ENCODE data around the gene ARHGEF11. TPM values are rescaled to one million over a fixed set of nuclear protein-coding genes. Genes with fewer than 3 reads are reported as not detected.

ARHGEF11 gene
- total and polyA plus RNA-seq, 2 of the 4 experiments (the other 2 are of a cell fraction) = 16.8 to 17.2 TPM

DNA sequence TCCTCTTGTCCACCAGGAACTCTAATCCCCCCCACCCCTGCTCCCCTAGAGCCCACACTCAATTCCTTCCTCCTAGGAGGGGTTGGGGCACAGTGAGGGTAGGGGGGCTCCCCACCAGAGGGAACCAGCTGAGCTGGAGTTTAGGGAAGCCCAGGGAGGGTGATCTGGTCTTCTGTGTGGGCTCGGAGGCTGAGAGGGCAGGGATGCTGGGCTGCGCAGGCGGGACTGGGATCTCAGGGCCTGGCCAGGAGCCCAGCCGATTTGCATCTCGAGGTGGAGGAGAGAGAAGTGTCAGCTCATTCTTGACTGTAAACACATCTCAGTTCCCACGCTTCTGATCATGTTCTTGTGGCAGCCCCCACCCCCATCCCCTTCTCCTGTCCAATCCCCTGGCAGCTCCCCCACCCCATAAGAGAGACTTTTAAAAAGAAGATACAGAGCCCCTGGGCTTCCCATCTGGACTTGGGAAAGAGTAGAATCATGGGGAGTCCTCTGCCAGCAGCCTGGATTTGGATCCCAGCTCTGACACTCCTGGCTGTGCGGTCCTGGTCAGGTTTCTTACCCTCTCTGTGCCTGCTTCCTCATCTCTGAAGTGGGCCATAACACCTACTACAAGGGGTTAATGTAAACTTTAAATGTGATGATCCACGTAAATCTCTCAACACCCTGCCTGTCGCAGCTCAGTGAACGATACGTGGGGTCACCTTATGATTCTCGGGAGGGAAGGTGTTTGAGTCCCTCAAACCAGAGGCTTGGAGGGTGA is 145.4 kb downstream of the ARHGEF11 start:
- Histone ChIP-seq H2BK120ac (ENCODE audit: low read depth, low read length) (peak overlapping the region; percentile 37; the same call in 1 of the 2 replicates), H4K91ac (ENCODE audit: insufficient read depth, low read depth, low read length) (peak overlapping the region; percentile 25), H3K9me3 (ENCODE audit: control insufficient read depth, insufficient read depth, low read length) (no peaks in the 10 kb centered on the region), H3K23ac (ENCODE audit: low read depth, low read length) (no peak overlapping the region), H3K14ac (replicated peaks; ENCODE audit: low read depth, low read length) (0 out of 2 replicates have a peak overlapping the region, but pooled peaks have one; percentile 46), H3K4me2 (ENCODE audit: low read depth, low read length) (no peak overlapping the region), H3K4me1 (ENCODE audit: control insufficient read depth, insufficient read depth, low read length) (peaks cover 43% of the 10 kb centered on the region), H2BK5ac (ENCODE audit: low read depth, low read length, poor library complexity, severe bottlenecking) (no peak overlapping the region), H3K4me3 (ENCODE audit: insufficient read depth, low read depth, low read length) (no peak overlapping the region), H3K79me1 (ENCODE audit: low read depth in 1 of 2, low read length in 2 of 2) (peaks cover 27 to 87% of the 10 kb centered on the region in 2 experiments), H3K56ac (ENCODE audit: extremely low read depth, insufficient read depth, low read length) (no peak overlapping the region), H3K36me3 (ENCODE audit: control insufficient read depth, insufficient read depth, low read length) (no peaks in the 10 kb centered on the region), H3K9me1 (ENCODE audit: insufficient read depth, low read length) (peaks cover 23% of the 10 kb centered on the region), H3K9ac (ENCODE audit: low read depth, low read length) (no peak overlapping the region), H2BK20ac (ENCODE audit: low read depth, low read length) (peak overlapping the region; percentile 48; the same call in 1 of the 2 replicates), H2AFZ (replicated peaks; ENCODE audit: low read length, poor library complexity) (no peak overlapping the region), H3K27ac (ENCODE audit: insufficient read depth, low read length) (no peak overlapping the region), H4K5ac (ENCODE audit: low read depth, low read length) (no peak overlapping the region), H2BK15ac (ENCODE audit: low read depth, low read length) (no peak overlapping the region), H2AK5ac (ENCODE audit: low read depth, low read length) (peak overlapping the region; percentile 68), H3K18ac (ENCODE audit: low read depth, low read length) (no peak overlapping the region), H3K27me3 (ENCODE audit: control insufficient read depth, insufficient read depth, low read length) (no peaks in the 10 kb centered on the region), H4K8ac (ENCODE audit: low read depth in 2 of 2, low read length in 2 of 2) (peak overlapping the region in 1 of 2 experiments; percentile 30; a peak in 2 of 4 replicates), H3K4ac (ENCODE audit: low read depth, low read length) (peak overlapping the region; percentile 96; the same call in 1 of the 2 replicates), H2AK9ac (replicated peaks; ENCODE audit: low read depth, low read length, poor library complexity) (no peak overlapping the region), H4K20me1 (ENCODE audit: insufficient read depth, low read length) (peaks cover 2% of the 10 kb centered on the region; the same call in 1 of the 2 replicates)
- peak; percentile 77 for DNase-seq
- POLR2A ChIA-PET (ENCODE audit: unreplicated experiment) = no interaction called here
- CTCF ChIA-PET = interaction anchor here (0.8 to 1.5 kb wide), 2 partner anchors 11 to 20 kb away, joined by 3 to 4 read pairs; no protein-coding TSS in a partner anchor
- intact Hi-C loops (cut with micrococcal nuclease) = no loop called here
- BruUV-seq (replicated peaks) = no TSS peak
- WGBS, 2 experiments (ENCODE audit: extremely low coverage in 2 of 2, insufficient read length in 1 of 2) = 94% methylated on average over 3 of the region's 12 CpGs; no CpG with 5 or more reads in 1 of the 2 experiments
- dilution Hi-C loops (cut with HindIII; ENCODE audit: low sequenced_read_pairs, unreplicated experiment) = no loop called here
- TF ChIP-seq, protein P1, sequence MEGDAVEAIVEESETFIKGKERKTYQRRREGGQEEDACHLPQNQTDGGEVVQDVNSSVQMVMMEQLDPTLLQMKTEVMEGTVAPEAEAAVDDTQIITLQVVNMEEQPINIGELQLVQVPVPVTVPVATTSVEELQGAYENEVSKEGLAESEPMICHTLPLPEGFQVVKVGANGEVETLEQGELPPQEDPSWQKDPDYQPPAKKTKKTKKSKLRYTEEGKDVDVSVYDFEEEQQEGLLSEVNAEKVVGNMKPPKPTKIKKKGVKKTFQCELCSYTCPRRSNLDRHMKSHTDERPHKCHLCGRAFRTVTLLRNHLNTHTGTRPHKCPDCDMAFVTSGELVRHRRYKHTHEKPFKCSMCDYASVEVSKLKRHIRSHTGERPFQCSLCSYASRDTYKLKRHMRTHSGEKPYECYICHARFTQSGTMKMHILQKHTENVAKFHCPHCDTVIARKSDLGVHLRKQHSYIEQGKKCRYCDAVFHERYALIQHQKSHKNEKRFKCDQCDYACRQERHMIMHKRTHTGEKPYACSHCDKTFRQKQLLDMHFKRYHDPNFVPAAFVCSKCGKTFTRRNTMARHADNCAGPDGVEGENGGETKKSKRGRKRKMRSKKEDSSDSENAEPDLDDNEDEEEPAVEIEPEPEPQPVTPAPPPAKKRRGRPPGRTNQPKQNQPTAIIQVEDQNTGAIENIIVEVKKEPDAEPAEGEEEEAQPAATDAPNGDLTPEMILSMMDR (conservative IDR thresholded peaks at IDR 0.05; ENCODE audit: low read depth, low read length) = no peak
- TF ChIP-seq RCOR1 (IDR thresholded peaks at IDR 0.05; ENCODE audit: insufficient replicate concordance, low read length) (no peak), FOS (IDR thresholded peaks at IDR 0.05; ENCODE audit: low read depth, low read length) (no peak), RFX5 (IDR thresholded peaks at IDR 0.05; ENCODE audit: low read depth, low read length) (no peak), NFE2L2 (IDR thresholded peaks at IDR 0.05; ENCODE audit: low read depth, low read length) (no peak), BHLHE40 (IDR thresholded peaks at IDR 0.05; ENCODE audit: low read depth, low read length) (no peak), CHD1 (IDR thresholded peaks at IDR 0.05; ENCODE audit: low read depth, low read length) (no peak), POLR2A (IDR thresholded peaks at IDR 0.05; ENCODE audit: low read depth, low read length) (no peak)
- TF ChIP-seq, protein P2, sequence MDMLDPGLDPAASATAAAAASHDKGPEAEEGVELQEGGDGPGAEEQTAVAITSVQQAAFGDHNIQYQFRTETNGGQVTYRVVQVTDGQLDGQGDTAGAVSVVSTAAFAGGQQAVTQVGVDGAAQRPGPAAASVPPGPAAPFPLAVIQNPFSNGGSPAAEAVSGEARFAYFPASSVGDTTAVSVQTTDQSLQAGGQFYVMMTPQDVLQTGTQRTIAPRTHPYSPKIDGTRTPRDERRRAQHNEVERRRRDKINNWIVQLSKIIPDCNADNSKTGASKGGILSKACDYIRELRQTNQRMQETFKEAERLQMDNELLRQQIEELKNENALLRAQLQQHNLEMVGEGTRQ (IDR thresholded peaks at IDR 0.05; ENCODE audit: low read depth, low read length) = no peak
- TF ChIP-seq, protein P3, sequence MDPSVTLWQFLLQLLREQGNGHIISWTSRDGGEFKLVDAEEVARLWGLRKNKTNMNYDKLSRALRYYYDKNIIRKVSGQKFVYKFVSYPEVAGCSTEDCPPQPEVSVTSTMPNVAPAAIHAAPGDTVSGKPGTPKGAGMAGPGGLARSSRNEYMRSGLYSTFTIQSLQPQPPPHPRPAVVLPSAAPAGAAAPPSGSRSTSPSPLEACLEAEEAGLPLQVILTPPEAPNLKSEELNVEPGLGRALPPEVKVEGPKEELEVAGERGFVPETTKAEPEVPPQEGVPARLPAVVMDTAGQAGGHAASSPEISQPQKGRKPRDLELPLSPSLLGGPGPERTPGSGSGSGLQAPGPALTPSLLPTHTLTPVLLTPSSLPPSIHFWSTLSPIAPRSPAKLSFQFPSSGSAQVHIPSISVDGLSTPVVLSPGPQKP (IDR thresholded peaks at IDR 0.05; ENCODE audit: borderline replicate concordance, low read depth, low read length) = no peak
- ATAC-seq (ENCODE audit: low read depth) = no peak
- in situ Hi-C loops (cut with MboI; ENCODE audit: low sequenced_read_pairs) = no loop called here

Data from IMR-90 (cell line).